ENCODE measurements around the gene XYLT1. TPM values are rescaled to one million over a fixed set of nuclear protein-coding genes. Genes with fewer than 3 reads are reported as not detected.

Gene XYLT1
- total RNA-seq, 1 donor from 2014 or later = 27.3 TPM

DNA sequence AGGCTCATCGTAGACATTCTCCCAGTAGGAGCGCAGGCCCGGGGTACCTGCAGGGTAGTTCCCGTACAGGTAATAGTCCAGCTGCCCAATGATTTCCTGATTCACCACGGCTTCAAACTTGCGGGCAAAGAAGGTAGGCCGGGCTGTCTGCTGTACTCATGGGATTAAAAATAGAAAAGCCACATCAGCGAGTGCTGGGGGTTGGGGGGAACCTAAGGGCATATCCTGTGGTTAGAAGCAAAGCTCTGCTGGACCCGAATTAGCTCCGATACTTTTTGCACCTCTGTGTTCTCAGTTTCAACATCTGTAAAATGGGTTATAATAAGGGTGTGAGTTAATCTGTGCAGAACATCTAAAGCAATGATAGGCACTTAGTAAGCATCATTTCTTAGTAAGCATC, 336.2 kb downstream of the XYLT1 start:
- H3K4me1 ChIP-seq = no peaks in the 10 kb centered on the region
- intact Hi-C loops (cut with DNase I) = no loop called here
- DNase-seq (ENCODE audit: extremely low spot score in 2 of 2) = no peak
- H3K4me3 ChIP-seq = no peak overlapping the region
- H3K9me3 ChIP-seq = no peaks in the 10 kb centered on the region
- no peak for TF ChIP-seq POLR2A (IDR thresholded peaks at IDR 0.05)
- TF ChIP-seq POLR2AphosphoS5 (IDR thresholded peaks at IDR 0.05; ENCODE audit: insufficient read depth in 1 of 2, low read depth in 1 of 2) = no peak
- TF ChIP-seq, protein P1, sequence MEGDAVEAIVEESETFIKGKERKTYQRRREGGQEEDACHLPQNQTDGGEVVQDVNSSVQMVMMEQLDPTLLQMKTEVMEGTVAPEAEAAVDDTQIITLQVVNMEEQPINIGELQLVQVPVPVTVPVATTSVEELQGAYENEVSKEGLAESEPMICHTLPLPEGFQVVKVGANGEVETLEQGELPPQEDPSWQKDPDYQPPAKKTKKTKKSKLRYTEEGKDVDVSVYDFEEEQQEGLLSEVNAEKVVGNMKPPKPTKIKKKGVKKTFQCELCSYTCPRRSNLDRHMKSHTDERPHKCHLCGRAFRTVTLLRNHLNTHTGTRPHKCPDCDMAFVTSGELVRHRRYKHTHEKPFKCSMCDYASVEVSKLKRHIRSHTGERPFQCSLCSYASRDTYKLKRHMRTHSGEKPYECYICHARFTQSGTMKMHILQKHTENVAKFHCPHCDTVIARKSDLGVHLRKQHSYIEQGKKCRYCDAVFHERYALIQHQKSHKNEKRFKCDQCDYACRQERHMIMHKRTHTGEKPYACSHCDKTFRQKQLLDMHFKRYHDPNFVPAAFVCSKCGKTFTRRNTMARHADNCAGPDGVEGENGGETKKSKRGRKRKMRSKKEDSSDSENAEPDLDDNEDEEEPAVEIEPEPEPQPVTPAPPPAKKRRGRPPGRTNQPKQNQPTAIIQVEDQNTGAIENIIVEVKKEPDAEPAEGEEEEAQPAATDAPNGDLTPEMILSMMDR (IDR thresholded peaks at IDR 0.05) = no peak
- no peak overlapping the region for H3K27ac ChIP-seq
- H3K36me3 ChIP-seq = peaks cover 0 to 25% of the 10 kb centered on the region in 2 donors
- H3K27me3 ChIP-seq = no peaks in the 10 kb centered on the region

GRCh38 chr16:17133851-17134250, 336.9 kb downstream of the XYLT1 start:
- Histone ChIP-seq H3K4me1 (no peaks in the 10 kb centered on the region), H3K9me3 (no peaks in the 10 kb centered on the region), H3K4me3 (no peak overlapping the region), H3K36me3 (peaks cover 0 to 25% of the 10 kb centered on the region in 2 donors), H3K27ac (no peak overlapping the region), H3K27me3 (no peaks in the 10 kb centered on the region)
- DNase-seq (ENCODE audit: extremely low spot score in 2 of 2) = no peak
- TF ChIP-seq POLR2A (IDR thresholded peaks at IDR 0.05) (no peak), POLR2AphosphoS5 (IDR thresholded peaks at IDR 0.05; ENCODE audit: insufficient read depth in 1 of 2, low read depth in 1 of 2) (no peak)
- TF ChIP-seq, protein P1 (IDR thresholded peaks at IDR 0.05) = no peak
- intact Hi-C loops (cut with DNase I) = loop anchor here (2.0 kb wide), 1 partner anchor 57 kb away; no protein-coding TSS in a partner anchor

- Histone ChIP-seq H3K27me3 (no peaks in the 10 kb centered on the region), H3K4me1 (no peaks in the 10 kb centered on the region), H3K27ac (no peak overlapping the region), H3K36me3 (peaks cover 0 to 23% of the 10 kb centered on the region in 2 donors), H3K9me3 (no peaks in the 10 kb centered on the region), H3K4me3 (no peak overlapping the region)
- no peak for DNase-seq (ENCODE audit: extremely low spot score in 2 of 2)
- intact Hi-C loops (cut with DNase I) = no loop called here
- no peak for TF ChIP-seq POLR2AphosphoS5 (IDR thresholded peaks at IDR 0.05; ENCODE audit: insufficient read depth in 1 of 2, low read depth in 1 of 2)
- TF ChIP-seq, protein P1 (IDR thresholded peaks at IDR 0.05) = no peak
- TF ChIP-seq POLR2A (IDR thresholded peaks at IDR 0.05) = no peak
These were observed 339.4 kb downstream of the XYLT1 start for GRCh38 chr16:17131351-17131750.

DNA sequence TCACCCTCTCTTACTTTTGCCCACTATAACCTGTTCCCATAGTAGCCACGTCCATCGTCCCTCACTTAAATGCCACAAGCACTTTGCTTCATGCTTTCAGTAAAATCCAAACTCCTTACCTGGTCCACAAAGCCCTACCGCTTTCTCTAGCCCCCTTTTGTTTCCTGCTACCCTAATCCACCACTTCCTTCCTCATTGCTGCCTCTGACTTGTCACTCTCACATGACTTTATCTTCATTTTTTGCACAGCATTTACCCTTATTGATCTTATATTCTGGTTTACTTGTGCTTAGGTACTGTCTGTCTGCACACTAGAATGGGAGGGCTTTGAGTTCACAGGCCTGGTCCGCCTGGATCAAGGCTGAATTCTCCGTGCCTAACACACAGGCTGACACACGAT, 340.0 kb downstream of the XYLT1 start:
- TF ChIP-seq POLR2AphosphoS5 (IDR thresholded peaks at IDR 0.05; ENCODE audit: insufficient read depth in 1 of 2, low read depth in 1 of 2) = no peak
- TF ChIP-seq, protein P1 (IDR thresholded peaks at IDR 0.05) = no peak
- TF ChIP-seq POLR2A (IDR thresholded peaks at IDR 0.05) = no peak
- H3K4me3 ChIP-seq = no peak overlapping the region
- no peaks in the 10 kb centered on the region for H3K4me1 ChIP-seq
- no peak overlapping the region for H3K27ac ChIP-seq
- intact Hi-C loops (cut with DNase I) = no loop called here
- no peak for DNase-seq (ENCODE audit: extremely low spot score in 2 of 2)
- no peaks in the 10 kb centered on the region for H3K9me3 ChIP-seq
- H3K27me3 ChIP-seq = no peaks in the 10 kb centered on the region
- peaks cover 0 to 22% of the 10 kb centered on the region in 2 donors for H3K36me3 ChIP-seq

- Histone ChIP-seq H3K9me3 (no peaks in the 10 kb centered on the region), H3K4me1 (no peaks in the 10 kb centered on the region), H3K27ac (no peak overlapping the region), H3K27me3 (no peaks in the 10 kb centered on the region), H3K4me3 (no peak overlapping the region), H3K36me3 (peaks cover 0 to 28% of the 10 kb centered on the region in 2 donors)
- intact Hi-C loops (cut with DNase I) = no loop called here
- no peak for TF ChIP-seq POLR2AphosphoS5 (IDR thresholded peaks at IDR 0.05; ENCODE audit: insufficient read depth in 1 of 2, low read depth in 1 of 2)
- TF ChIP-seq, protein P1 (IDR thresholded peaks at IDR 0.05) = no peak
- TF ChIP-seq POLR2A (IDR thresholded peaks at IDR 0.05) = no peak
- DNase-seq (ENCODE audit: extremely low spot score in 2 of 2) = no peak
These were observed 340.8 kb downstream of the XYLT1 start for GRCh38 chr16:17129971-17130370.

Measured in vagina (tissue), 2 donors.